Mesothelial cell of epicardium (in vitro differentiated cells): ENCODE data around the gene CTR9. TPM values are rescaled to one million over a fixed set of nuclear protein-coding genes. Genes with fewer than 3 reads are reported as not detected.

ENCODE experiments used
- DNase-seq, 2 experiments: peaks; one replicate each; pipeline ENCODE4 v3.0.0; 2021; ENCODE audit warnings: low spot score in 2 of 2; ENCODE audit not compliant: unreplicated experiment in 2 of 2
- H3K27ac Mint-ChIP-seq: 2 replicates; pipeline ENCODE4 v1.8.0; 2021; ENCODE audit warnings: mixed read lengths
- H3K27me3 Mint-ChIP-seq: 2 replicates; pipeline ENCODE4 v1.8.0; 2021; ENCODE audit warnings: low read depth, mixed read lengths
- H3K36me3 Mint-ChIP-seq: 2 replicates; pipeline ENCODE4 v1.8.0; 2021; ENCODE audit warnings: mixed read lengths
- H3K4me1 Mint-ChIP-seq: 2 replicates; pipeline ENCODE4 v1.8.0; 2021; ENCODE audit warnings: mixed read lengths
- H3K4me3 Mint-ChIP-seq: 2 replicates; pipeline ENCODE4 v1.8.0; 2021; ENCODE audit warnings: mild to moderate bottlenecking, moderate library complexity, mixed read lengths
- H3K9me3 Mint-ChIP-seq: 2 replicates; pipeline ENCODE4 v1.8.0; 2021; ENCODE audit warnings: mixed read lengths
- CTCF ChIP-seq: fragments of 200-600 bp; sonication (generic); IDR thresholded peaks from one replicate; pipeline ENCODE4 v1.5.0; 2021; ENCODE audit warnings: antibody characterized with exemption; ENCODE audit not compliant: unreplicated experiment
- total RNA-seq: library from RNA; stranded (reverse); gene quantifications from 3 replicates; pipeline ENCODE4 v1.2.1, GENCODE V29; 2021

Gene CTR9
- total RNA-seq, 1 donor from 2014 or later, result 33.2 TPM

GRCh38 chr11:10777806-10778205, 26.8 kb downstream of the CTR9 start:
- Mint-ChIP-seq H3K27ac (no peak overlapping the region), H3K9me3 (no peaks in the 10 kb centered on the region), H3K27me3 (no peaks in the 10 kb centered on the region)

DNA sequence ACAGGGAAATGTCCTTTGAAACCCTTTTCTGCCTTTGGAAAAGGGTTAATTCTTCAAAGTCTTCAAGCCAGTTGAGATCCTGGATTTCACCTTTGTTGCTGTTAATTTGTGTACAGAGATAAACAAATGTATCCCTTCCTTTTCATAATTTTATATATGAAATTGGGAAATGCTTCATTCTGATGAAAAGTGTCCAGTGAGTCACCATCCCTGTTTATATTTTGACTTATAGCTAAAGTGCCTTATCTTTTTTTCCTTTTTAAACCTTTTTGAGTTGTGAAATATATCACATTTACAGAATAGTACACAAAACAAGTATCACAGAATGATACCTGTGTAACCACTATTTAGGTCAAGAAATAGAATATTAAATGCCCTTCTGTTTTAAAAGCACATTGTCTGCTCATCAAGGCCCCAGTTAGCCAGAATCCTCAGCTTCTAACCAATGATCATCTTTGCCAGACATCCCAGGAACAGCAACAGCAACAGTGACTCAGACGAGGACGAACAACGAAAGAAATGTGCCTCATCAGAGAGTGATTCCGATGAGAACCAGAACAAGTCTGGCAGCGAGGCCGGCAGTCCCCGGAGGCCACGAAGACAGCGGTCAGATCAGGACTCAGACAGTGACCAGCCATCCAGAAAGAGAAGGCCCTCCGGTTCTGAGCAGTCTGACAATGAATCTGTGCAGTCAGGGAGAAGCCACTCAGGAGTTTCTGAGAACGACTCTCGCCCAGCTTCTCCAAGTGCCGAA, 27.3 kb downstream of the CTR9 start:
- TF ChIP-seq CTCF, result no peak
- Mint-ChIP-seq H3K4me1 (no peaks in the 10 kb centered on the region), H3K36me3 (peaks cover 31% of the 10 kb centered on the region), H3K27ac (peak overlapping the region; percentile 40), H3K27me3 (no peaks in the 10 kb centered on the region), H3K9me3 (no peaks in the 10 kb centered on the region), H3K4me3 (no peak overlapping the region)
- DNase-seq, result no peak

More at GRCh38 chr11:10777806-10778205, 26.8 kb downstream of the CTR9 start:
- no peak for TF ChIP-seq CTCF
- Mint-ChIP-seq H3K4me3 (no peak overlapping the region), H3K4me1 (no peaks in the 10 kb centered on the region), H3K36me3 (peaks cover 35% of the 10 kb centered on the region)
- DNase-seq, result no peak

GRCh38 chr11:10779086-10779485, 28.0 kb downstream of the CTR9 start:
- Mint-ChIP-seq H3K36me3 (peaks cover 27% of the 10 kb centered on the region), H3K9me3 (no peaks in the 10 kb centered on the region), H3K4me3 (no peak overlapping the region), H3K27ac (no peak overlapping the region), H3K4me1 (no peaks in the 10 kb centered on the region), H3K27me3 (no peaks in the 10 kb centered on the region)
- no peak for TF ChIP-seq CTCF
- no peak for DNase-seq

- H3K4me1 Mint-ChIP-seq, result peaks cover 8% of the 10 kb centered on the region
- no peak for DNase-seq
- H3K27me3 Mint-ChIP-seq, result no peaks in the 10 kb centered on the region
- H3K9me3 Mint-ChIP-seq, result no peaks in the 10 kb centered on the region
- no peak overlapping the region for H3K4me3 Mint-ChIP-seq
- H3K36me3 Mint-ChIP-seq, result peaks cover 18% of the 10 kb centered on the region
- no peak for TF ChIP-seq CTCF
- H3K27ac Mint-ChIP-seq, result no peak overlapping the region
Measured at GRCh38 chr11:10780040-10780439, 29.0 kb downstream of the CTR9 start.

GRCh38 chr11:10784232-10785145, 33.4 kb downstream of the CTR9 start:
- H3K4me3 Mint-ChIP-seq, result no peak overlapping the region
- H3K36me3 Mint-ChIP-seq, result no peaks in the 10 kb centered on the region
- H3K4me1 Mint-ChIP-seq, result peaks cover 11% of the 10 kb centered on the region
- TF ChIP-seq CTCF, result no peak
- H3K27me3 Mint-ChIP-seq, result no peaks in the 10 kb centered on the region
- H3K27ac Mint-ChIP-seq, result peak overlapping the region; percentile 31
- no peaks in the 10 kb centered on the region for H3K9me3 Mint-ChIP-seq
- DNase-seq, result no peak
